Calu3 (cell line): ENCODE data around the gene OR2L2. TPM values are rescaled to one million over a fixed set of nuclear protein-coding genes. Genes with fewer than 3 reads are reported as not detected.

Source experiments
- BruUV-seq: library from RNA; stranded (reverse); fragments of 400-500 nt; replicated peaks from 2 replicates; lab custom pipeline; 2021; lab: Mats Ljungman, UMichigan
- CTCF ChIA-PET: fragments of 300-600 bp; sonication (Branson Sonifier 250); formaldehyde crosslinking; loops from one replicate; lab custom pipeline; 2022; ENCODE audit warnings: antibody characterized with exemption; lab: Charles Lee
- DNase-seq: peaks from one replicate; pipeline ENCODE4 v3.0.0; 2022
- H3K27ac Mint-ChIP-seq: one replicate; pipeline ENCODE4 v1.8.0; 2022; ENCODE audit warnings: mixed read lengths; ENCODE audit not compliant: unreplicated experiment
- H3K27me3 Mint-ChIP-seq: one replicate; pipeline ENCODE4 v1.8.0; 2022; ENCODE audit warnings: mixed read lengths; ENCODE audit not compliant: unreplicated experiment
- H3K36me3 Mint-ChIP-seq: one replicate; pipeline ENCODE4 v1.8.0; 2022; ENCODE audit warnings: mild to moderate bottlenecking, moderate library complexity, mixed read lengths; ENCODE audit not compliant: insufficient read depth, unreplicated experiment
- H3K4me1 Mint-ChIP-seq: one replicate; pipeline ENCODE4 v1.8.0; 2022; ENCODE audit warnings: mild to moderate bottlenecking, low read depth, mixed read lengths; ENCODE audit not compliant: unreplicated experiment
- H3K4me3 Mint-ChIP-seq: one replicate; pipeline ENCODE4 v1.8.0; 2022; ENCODE audit warnings: mild to moderate bottlenecking, low read depth, moderate library complexity, mixed read lengths; ENCODE audit not compliant: unreplicated experiment
- H3K9me3 Mint-ChIP-seq: one replicate; pipeline ENCODE4 v1.8.0; 2022; ENCODE audit warnings: low read depth, mixed read lengths; ENCODE audit not compliant: unreplicated experiment
- intact Hi-C: fragments of 100-400 bp; cut with micrococcal nuclease; formaldehyde crosslinking; loops from one replicate; pipeline ENCODE4 v1.10.0; 2022; ENCODE audit not compliant: unreplicated experiment
- total RNA-seq: library from RNA; stranded (reverse); gene quantifications from 2 replicates; pipeline ENCODE4 v1.2.3, GENCODE V29; 2022
- TF ChIP-seq, protein P1 (sequence below): fragments of 200-600 bp; IDR thresholded peaks from one replicate; pipeline ENCODE4 v1.8.0; 2022; ENCODE audit warnings: antibody characterized with exemption; ENCODE audit not compliant: unreplicated experiment

Gene OR2L2
- total RNA-seq, 1 experiment from 2014 or later: 0.21 TPM

DNA sequence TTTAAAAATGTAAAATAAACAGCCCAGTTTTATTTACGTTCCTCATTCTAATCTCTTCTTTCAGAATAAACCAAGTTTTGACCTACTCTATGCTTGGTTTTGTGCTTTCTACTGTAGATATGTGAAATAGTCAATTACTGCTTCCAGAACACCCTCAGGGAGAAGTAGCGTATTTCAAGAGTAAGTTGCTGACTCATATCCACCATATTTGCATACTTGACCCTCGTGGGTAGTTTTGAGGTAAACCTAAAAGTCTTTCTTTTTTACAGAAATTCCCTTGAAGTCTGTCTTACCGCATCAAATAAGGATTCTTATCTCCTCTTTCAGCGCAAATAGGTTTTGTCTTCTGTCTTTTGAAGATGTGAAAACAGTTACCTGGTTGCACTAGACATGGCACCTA is 15.3 kb downstream of the OR2L2 start:
- BruUV-seq: no TSS peak
- intact Hi-C loops: no loop called here
- TF ChIP-seq, protein P1, sequence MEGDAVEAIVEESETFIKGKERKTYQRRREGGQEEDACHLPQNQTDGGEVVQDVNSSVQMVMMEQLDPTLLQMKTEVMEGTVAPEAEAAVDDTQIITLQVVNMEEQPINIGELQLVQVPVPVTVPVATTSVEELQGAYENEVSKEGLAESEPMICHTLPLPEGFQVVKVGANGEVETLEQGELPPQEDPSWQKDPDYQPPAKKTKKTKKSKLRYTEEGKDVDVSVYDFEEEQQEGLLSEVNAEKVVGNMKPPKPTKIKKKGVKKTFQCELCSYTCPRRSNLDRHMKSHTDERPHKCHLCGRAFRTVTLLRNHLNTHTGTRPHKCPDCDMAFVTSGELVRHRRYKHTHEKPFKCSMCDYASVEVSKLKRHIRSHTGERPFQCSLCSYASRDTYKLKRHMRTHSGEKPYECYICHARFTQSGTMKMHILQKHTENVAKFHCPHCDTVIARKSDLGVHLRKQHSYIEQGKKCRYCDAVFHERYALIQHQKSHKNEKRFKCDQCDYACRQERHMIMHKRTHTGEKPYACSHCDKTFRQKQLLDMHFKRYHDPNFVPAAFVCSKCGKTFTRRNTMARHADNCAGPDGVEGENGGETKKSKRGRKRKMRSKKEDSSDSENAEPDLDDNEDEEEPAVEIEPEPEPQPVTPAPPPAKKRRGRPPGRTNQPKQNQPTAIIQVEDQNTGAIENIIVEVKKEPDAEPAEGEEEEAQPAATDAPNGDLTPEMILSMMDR: no peak
- Mint-ChIP-seq H3K36me3 (no peaks in the 10 kb centered on the region), H3K27me3 (no peaks in the 10 kb centered on the region), H3K4me1 (no peaks in the 10 kb centered on the region), H3K27ac (no peak overlapping the region), H3K4me3 (no peak overlapping the region), H3K9me3 (peaks cover 18% of the 10 kb centered on the region)
- CTCF ChIA-PET: no interaction called here
- DNase-seq: no peak

DNA sequence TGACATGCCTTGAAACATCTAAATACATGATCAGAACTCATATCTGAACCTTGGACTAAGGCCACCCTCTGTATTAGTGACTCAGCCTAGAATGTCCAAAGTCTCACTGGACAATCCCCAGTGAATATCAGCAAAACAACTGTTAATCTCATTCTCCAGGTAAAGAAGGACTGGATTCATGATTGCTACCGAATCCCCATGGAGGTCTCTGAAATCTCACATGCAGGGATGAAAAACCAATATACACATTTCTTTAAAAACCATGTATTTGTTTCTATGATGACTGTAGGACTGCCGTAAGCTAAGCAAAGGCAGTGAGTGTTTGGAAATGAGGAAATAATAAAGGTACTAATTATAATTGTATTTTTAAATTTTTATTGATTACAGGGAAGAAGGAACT is 16.7 kb downstream of the OR2L2 start, which contains the start of gene OR2L3:
OR2L3 (plus strand) TSS at position 301 of the 400 bp plus-strand sequence. CDS start 13,846 bp downstream, outside the sequence.
- H3K27me3 Mint-ChIP-seq: no peaks in the 10 kb centered on the region
- no peak within 1 kb of the TSS for H3K27ac Mint-ChIP-seq
- H3K9me3 Mint-ChIP-seq: peaks cover 15% of the 10 kb centered on the region
- TF ChIP-seq, protein P1: no peak
- intact Hi-C loops: no loop called here
- no peak for DNase-seq
- no peaks in the 10 kb centered on the region for H3K4me1 Mint-ChIP-seq
- no TSS peak for BruUV-seq
- H3K36me3 Mint-ChIP-seq: no peaks in the 10 kb centered on the region
- CTCF ChIA-PET: no interaction called here
- no peak within 1 kb of the TSS for H3K4me3 Mint-ChIP-seq

DNA sequence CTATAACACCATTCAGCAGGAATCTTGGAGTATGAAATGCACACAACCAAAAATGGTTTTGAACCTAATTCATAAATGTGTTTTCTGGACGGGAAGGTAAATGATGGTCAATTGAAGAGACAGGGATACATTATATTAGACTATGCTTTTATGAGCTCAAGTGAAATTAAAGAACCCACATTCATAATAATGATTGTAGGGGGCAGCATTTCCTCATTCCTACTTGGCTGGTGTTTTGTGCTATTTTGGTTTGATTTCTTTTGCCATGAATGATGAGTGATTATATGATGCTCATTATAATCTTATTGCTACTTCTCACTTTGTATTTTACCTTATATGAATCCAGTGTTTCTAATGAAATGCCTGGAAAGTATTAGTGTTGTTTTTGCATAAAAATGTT is 17.1 kb downstream of the OR2L2 start:
- intact Hi-C loops: no loop called here
- no TSS peak for BruUV-seq
- Mint-ChIP-seq H3K27me3 (no peaks in the 10 kb centered on the region), H3K36me3 (no peaks in the 10 kb centered on the region), H3K4me1 (no peaks in the 10 kb centered on the region), H3K4me3 (no peak overlapping the region), H3K9me3 (peaks cover 15% of the 10 kb centered on the region), H3K27ac (no peak overlapping the region)
- TF ChIP-seq, protein P1: no peak
- DNase-seq: no peak
- CTCF ChIA-PET: no interaction called here

DNA sequence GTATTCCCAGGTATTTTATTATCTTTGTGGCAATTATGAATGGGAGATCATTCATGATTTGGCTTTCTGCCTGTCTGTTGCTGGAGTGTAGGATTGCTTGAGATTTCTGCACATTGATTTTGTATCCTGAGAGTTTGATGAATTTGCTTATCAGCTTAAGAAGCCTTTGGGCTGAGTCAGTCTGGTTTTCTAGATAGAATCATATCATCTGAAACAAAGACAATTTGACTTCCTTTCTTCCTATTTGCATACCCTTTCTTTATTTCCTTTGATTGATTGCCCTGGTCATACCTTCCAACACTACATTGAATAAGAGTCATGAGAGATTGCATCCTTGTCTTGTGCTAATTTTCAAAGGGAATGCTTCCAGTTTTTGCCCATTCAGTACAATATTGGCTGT is 24.8 kb downstream of the OR2L2 start:
- TF ChIP-seq, protein P1: no peak
- no peak overlapping the region for H3K4me3 Mint-ChIP-seq
- intact Hi-C loops: no loop called here
- CTCF ChIA-PET: no interaction called here
- no TSS peak for BruUV-seq
- peaks cover 21% of the 10 kb centered on the region for H3K9me3 Mint-ChIP-seq
- DNase-seq: no peak
- H3K27ac Mint-ChIP-seq: no peak overlapping the region
- no peaks in the 10 kb centered on the region for H3K36me3 Mint-ChIP-seq
- no peaks in the 10 kb centered on the region for H3K27me3 Mint-ChIP-seq
- no peaks in the 10 kb centered on the region for H3K4me1 Mint-ChIP-seq
